Activated gamma-delta T cell treated with Interleukin-2 at 50 U/mL for 16 hours (primary cell): ENCODE measurements around the gene NETO1.

ENCODE experiments used
- DNase-seq: peaks from one replicate; pipeline ENCODE4 v3.0.0-alpha.2; 2020

NETO1 gene

DNA sequence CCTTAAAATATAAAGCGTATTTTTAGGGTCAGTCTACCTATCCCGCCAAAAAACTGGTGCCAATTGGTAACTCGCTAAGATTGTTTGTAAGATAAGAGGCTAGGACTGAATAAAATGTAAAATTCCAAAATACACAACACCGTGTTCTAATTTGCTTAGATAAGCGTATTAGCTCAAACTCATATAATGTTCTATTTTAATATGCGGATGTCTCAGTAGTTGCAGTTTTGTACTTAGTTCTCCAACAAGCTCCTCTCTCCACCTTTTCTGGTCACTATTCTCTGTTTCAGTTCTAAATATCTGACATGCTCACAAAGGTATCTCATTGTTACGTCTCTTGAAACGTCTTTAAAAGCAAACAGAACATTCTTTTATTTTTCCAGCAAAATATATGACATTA, 24.0 kb downstream of the NETO1 start:
- DNase-seq, result no peak

DNA sequence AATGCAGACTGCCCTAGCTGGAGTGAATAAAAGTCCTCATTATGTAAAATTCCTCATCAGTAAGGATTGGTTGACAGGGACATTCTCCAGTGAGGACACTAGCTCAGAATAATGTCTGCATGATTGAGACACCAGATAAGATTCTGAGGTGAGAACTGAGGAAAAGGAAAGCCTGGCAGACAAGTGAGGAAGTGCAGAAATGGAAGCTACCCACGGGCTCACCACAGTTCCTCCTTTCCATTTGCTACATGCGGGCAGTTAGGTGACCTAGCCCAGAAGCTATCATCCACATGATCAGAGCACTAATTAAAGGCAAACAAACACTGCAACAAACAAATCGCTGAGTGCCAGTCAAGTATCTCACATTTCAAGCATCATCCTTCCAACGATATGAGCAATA, 27.7 kb downstream of the NETO1 start:
- DNase-seq, result no peak

DNA sequence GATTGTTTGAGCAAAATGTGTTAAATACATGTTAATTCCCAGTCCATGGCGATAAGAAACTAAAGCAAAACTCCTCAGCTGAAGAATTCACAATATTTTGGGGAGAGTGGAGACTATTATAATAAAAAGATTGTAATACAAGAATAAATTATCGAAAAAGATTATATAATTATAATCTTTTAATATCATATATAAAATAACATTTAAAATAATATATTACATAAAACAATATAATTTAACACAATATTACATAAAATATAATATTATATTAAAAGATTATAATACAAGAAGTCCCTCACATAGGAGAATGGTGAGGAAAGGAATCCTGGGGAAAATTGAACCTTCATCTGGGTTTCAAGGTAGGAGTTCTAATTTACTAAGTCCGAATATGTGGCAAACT, 33.1 kb downstream of the NETO1 start:
- no peak for DNase-seq

DNA sequence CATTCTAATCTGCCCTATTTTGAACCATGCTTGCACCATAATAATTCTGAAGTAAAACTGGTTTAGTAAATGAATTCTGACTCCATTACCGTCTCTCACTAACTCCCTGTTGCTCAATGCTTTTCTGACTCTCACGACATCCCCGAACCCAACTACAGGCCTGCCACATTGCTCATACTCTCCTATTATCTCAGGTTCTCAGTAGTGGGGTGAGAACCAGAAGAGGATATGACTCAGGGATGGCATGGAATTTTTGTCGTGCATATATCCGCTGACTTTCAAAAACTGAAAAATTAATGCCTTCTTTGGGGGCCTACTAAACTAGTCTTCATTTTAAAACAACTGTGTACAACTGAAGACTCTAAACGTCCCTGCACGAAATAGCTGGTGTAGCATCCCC, 34.3 kb downstream of the NETO1 start:
- DNase-seq, result no peak

DNA sequence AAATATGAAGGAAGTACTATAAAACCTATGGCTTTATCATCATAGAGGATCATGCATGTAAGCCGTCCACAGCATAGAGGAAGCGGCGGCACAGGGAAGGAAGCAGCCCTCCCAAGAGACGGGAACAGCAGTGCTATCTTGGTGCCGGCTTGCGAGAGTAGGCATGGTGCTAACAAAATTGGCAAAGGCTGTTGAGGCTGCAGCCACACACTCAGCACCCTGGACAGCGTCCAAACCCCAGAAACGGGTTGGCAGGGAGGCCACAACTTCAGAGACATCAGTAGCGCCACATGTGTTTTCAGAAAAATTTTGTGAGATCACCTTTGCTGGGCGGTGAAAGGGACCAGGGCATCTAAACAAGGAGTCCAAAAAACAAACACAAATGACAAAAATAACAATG, 37.7 kb downstream of the NETO1 start:
- no peak for DNase-seq

DNA sequence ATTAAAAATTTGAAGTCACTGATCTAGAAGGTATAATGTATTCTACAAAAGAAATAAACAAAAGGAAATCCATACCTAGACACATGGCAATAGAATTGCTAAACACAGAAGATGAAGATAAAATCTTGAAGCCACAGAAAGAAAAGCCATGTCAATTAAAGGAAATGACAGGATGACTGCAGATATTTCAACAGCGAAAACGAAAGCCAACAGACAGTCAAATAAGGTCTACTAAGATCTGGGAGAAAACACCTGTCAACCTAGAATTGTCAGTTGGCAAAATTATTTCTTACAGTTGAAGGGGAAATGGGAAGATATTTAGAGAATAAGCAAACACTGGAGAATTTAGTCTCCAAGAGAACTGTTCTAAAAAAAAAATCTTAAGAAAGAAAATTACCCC, 39.2 kb downstream of the NETO1 start:
- no peak for DNase-seq

DNA sequence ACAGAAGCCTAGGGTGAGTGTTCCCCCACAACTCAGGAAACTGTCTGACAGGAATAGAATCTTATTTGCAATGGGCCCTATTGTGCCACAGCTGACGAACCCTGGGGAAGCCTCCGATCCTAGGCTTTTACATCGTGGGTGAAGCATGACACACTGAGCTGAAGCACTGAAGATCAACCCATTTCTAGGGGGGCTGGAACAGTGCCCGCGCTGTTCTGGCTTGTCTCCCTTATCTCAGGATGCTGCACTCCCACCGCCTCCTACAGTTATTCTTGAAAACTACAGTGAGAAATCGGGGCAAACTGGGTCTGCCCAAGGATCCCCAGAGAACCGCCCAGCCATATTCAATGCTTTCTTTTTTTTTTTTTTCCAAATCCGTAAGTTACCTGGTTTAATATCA, 41.1 kb downstream of the NETO1 start:
- DNase-seq, result no peak

DNA sequence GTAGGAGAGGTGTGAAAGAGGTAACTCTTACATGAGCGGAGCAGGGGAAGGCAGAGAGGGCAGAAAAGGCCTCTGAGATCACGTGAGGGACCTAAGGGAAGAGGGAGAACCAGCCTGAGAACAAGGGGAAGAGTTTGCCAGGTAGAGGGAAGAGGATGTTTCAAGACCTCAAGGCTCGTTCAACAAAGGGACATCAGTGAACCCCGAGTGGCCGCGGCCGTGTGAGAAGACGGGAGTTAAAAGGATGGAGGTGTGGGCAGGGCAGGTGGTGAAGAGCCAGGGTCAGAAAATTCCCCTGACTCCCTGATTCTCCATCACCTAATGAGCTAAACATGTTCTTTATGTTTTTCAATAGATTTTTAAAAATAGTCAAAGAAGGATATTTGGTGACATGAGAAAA, 44.4 kb downstream of the NETO1 start:
- no peak for DNase-seq

DNA sequence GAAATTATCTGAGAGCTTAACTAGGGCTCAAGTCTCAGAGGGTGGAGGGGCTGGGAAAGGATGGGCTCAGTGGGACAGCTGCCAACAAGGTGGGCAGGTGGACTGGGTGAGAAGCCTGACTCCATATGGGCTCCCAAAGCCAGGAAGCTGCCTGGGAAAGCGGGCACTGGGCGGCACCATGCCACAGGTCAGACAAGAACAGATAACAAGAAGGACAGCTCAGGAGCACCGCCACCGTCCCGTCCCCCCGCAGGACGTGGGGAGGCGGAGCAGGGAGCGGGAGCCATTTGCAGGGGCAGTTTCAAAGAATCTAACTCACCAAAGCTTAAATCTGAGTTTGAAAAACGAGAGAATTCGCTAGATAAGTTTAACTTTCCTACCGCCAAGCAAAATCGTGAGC, 45.6 kb downstream of the NETO1 start:
- no peak for DNase-seq

DNA sequence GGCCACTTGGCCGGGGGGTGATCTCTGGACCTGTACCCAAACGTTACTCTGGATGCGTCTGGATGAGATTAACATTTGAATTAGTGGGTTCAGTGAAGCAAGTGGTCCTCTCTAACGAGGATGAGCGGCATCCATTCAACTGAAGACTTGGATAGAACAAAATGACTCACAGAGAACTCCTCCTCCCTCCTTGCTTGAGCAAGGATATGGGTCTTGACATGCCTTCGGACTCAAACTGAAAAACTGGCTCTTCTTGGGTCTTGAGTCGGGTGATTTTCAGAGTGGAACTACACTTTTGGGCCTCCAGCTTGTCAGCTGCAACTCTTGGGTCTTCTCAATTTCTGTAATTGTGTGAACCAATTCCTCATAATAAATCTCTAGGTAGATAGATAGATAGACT, 47.2 kb downstream of the NETO1 start:
- no peak for DNase-seq

DNA sequence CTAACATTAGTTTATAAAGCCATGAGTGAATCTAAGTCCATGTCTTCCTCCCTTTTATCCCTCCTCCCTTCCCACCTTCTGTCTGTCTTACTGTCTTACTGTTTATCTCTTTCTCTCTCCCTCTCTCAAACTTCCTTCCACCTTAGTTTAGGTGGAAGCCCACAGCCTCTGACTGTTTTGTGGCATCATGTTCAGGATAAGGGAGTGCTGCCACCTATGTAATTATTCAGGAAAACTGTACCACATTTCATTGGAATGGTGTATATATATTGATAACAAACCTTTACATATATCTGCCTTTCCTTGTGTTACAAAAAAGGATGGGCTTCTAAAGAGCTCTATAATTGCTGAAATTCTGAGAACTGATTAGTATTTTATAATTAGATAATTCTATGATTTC, 48.7 kb downstream of the NETO1 start:
- no peak for DNase-seq

DNA sequence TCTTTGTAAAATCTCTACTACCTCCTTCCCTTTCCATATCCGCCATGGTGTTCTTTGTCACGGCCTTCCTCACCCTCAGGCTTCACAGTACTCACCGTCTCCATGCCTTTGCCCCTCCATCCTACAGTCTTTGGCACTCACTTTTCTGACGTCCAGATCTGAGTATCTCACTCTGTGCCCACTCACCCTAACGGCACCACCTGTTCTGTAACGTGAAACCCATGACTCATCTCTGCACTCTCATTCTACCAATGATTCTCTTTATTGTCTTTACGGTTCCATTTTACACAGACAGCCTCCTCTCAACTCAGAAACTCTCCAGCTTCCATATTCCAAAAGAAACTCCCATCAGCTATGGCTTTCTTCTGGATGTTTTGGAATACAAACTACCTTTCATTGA, 56.7 kb downstream of the NETO1 start:
- no peak for DNase-seq

DNA sequence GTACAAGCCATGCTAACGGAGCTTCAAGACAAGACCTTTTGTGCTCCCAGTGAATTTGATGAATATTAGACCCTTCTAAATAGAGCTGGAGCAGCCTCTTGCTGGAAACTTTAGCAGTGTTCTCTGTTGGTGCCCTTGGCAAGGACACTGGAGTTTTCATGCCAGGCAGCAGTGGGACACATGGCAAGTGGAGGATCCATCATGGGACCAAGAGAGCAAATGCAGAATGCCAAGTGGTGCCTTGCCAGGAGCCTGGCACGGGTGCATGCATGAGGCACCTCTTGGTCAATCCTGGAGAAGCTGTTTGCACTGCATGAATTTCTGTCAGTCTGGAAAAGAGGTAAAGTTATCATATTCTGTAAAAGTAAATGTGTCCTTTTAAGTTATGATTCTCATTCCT, 59.1 kb downstream of the NETO1 start:
- no peak for DNase-seq

DNA sequence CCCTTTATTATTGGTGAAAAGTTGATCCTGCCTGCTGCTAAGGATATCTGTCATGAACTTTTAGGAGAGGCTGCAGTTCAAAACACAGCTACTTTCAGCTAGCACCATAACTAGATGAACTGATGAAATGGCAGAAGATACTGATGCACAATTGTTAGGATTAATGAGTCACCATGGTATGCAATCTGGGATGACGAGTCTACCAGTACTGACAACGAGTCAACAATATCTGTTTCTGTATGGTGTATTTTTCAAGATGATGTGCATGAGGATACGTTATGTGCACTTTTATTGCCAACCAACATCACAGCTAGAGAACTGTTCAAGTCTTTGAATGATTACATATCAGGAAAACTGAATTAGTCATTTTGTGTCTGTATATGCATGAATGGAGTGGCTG, 68.7 kb downstream of the NETO1 start:
- no peak for DNase-seq

DNA sequence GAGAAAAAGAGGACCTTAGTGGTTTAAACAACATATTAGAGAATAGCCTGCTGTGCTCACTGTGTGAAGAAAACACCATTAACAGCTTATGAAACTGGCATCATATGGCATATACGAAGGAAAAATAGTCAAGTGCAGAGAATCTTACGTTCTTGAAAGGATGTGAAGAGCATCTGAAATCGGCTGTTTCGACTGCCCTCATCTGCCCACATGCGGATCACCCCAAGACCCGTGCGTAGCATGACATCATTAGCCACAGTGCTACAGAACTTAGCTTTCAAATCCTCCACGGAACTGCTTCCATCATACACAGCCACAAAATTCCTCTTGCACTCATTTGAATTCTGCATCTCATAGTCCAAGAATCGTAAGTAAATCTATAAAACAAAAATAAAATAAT, 84.3 kb downstream of the NETO1 start:
- DNase-seq, result no peak

DNA sequence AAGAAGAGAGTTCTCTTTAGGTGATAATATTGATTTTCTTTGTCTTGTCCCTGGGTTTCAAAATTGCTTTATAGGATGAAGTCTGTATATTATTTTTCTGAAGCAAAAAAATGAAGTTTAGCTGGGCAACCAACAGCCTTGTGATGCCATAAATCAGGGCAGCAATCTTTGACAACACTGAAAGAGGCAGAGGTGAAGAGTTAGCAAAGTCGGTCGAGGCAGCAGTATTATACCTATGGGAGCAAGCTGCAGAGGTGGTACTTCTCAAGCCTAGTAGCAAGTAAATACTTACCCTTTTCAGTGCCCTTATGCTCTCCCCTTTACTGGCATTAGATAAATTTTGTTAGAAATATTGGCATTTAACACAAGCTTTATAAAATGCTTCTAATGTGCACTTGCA, 92.9 kb downstream of the NETO1 start:
- DNase-seq, result no peak

DNA sequence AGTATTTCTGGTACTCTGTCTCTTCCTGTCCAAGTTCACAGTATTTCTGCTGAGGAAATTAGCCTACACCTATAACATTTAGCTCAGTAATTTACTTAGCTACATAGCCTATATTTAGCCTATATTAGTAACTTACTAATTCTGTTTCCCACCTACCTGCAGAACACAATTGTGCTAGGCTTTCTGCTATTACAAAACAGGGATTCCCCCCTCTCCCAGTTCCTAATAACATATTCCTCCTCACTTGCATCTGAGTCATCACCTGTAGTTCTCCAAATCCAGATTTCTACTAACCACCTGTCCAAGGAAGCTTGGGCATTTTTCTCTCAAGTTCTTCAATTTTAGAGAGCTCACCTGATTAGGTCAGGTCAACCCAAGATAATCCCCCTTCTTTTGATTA, 94.9 kb downstream of the NETO1 start:
- no peak for DNase-seq

DNA sequence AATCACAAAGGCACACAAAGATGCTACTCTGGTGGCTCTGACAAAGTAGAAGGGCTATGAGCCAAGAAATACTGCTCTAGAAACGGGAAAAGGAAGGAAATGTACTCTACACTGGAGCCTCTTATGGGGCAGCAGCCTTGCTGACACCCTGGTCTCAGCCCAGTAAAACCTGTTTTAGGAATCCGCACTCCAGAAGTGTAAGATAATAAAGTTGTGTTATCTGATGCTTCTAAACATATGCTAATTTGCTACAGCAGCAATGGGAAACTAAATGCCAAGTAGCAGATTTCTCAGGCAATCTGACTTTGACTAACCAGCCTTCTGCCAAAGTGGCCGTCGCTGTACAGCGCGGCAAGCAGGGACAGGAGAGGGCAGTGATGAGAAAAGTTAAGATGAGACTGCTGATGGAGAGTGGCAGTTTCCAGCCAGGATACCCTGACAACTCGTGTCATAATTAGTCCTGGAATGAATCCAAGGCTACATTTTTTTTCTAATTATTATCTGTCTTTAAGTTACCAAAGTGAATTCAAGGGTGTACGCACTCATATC, 99.0 kb downstream of the NETO1 start:
- no peak for DNase-seq

DNA sequence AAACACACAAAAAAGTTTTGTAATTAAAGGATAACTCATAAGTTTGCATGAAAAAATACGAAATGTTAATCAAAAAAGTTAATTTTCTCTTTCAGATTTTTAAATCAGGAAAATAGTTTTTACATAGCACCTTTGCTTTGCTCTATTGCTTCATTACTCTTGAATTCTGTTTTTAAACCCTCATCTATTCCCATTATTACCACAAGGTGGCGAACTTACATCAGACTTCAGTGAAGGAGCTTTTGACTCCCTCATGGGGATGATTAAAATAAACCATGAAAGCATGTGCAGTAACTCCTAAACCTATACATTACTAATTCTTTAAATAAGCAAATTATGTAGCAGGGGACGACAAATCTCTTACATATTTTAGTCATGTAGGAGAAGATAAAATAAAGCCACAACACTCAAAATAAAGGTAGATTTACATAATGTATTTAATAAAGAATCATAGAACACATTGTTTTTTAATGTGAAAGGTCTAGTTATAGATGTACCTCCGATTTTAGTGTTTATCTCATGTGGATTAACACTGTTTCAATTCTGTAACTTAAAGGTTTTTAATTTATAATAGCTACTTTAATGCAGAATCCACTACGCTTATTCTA, 105.2 kb downstream of the NETO1 start:
- DNase-seq, result no peak

DNA sequence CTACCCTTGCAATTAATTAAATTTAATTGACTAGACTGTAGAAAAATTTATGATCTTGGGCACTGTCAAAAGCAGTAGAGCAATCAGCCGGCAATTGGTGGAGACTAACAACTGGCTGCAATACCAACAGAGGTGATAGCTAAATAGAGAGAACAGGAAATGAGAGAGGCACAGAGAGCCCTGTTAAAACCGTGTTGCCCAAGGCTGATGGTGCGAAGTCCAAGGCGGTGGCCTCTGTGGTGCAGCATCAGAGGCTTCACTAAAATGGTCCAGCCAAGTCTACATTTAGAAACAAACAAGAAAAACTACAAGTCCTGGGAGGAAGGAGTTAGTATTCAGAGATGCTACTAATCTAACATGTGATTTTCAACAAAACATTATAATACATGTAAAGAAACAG, 115.6 kb downstream of the NETO1 start:
- DNase-seq, result no peak

DNA sequence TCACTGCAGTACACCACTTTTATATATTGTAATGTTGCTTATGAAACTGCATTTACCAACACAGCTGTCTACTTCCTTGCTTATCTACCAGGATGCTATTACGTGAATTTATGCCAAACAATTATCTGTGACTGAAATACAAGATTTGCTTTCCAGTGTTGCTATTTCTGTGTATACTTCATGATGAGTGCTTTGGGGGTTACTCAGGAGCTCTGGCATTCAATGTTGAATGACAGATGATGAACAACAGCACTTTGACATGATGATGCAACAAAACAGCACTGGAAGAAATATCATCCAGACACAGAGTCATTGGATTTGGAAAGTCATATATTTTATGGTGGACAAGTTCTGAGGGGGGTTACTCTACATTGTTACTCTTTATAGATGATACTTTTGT, 125.8 kb downstream of the NETO1 start:
- no peak for DNase-seq

DNA sequence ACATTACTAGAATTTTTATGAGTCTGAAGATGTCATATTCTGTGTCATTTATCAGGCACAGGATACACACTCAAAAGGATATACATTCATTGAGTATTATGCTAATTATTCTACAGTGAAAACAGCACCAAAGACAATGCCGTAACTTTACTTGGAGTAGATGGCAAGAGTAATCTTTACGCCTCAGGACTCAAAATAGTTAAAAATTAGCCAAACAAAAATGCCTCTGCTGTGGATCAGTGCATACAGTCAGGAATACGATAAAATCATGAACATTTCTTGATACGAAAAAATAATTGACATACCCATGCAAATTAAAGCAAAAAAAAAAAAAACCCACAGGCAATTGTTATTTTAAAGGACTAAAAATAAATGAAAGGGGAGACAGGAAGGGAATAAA, 129.7 kb downstream of the NETO1 start:
- no peak for DNase-seq

DNA sequence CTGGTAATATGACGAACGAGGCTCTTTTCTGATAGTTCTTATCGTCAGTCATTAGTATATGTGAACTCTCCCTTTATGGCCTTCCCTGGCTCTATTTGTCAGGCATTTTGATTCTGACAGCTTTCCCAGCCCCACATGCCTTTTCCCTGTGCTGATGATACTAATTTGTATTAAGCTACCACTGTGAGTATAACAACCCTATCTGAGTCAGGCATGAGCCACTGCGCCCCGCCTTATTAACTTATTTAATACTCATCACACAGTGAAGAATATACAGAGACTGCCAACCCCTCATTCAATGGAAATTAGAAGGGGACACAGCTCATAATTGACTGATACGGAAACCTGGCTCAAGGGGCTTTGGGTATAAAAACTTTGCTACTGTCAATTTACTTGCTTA, 140.0 kb downstream of the NETO1 start:
- no peak for DNase-seq

DNA sequence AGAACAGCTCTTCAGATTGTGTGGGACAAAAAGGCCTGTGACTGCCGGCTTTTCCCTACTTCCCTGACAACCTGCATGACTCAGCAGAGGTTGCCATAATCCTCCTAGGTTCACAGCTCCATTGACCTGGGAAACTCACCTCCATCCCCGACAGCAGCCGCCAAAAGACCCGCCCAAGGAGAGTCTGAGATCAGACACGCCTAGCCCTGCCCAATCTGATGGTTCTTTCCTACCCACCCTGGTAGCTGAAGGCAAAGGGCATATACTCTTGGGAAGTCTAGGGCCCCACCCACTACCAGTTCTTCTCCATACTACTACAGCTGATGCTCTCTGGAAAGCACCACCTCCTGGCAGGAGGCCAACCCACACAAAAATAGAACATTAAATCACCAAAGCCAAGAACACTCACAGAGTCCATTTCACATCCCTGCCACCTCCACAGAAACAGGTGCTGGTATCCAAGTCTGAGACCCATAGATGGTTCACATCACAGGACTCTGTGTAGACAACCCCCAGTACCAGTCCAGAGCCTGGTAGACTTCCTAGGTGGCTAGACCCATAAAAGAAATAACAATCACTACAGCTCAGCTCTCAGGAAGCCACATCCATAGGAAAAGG, 140.6 kb downstream of the NETO1 start:
- no peak for DNase-seq

DNA sequence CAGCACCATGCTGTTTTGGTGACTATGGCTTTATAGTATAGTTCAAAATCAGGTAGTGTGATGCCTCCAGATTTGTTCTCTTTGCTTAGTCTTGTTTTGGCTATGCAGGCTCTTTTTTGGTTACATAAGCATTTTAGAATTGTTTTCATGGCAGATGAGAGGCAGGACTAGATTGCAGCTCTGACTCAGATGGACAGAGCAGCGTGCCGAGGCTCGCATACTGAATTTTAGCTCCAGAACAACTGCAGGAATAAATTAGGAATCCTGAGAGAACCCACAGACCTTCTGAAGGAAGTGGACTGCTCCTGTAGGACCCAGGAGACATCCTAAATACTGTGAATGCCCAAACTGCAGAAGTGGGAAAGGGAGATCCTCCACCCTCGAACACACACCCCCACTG, 141.6 kb downstream of the NETO1 start:
- no peak for DNase-seq
